Measurements from ENCODE around the gene NDUFB4. TPM values are rescaled to one million over a fixed set of nuclear protein-coding genes. Genes with fewer than 3 reads are reported as not detected.

The NDUFB4 gene
- total and polyA plus RNA-seq, 2 donors (not counting 1 experiment from before 2014, with no cell fraction given): 68.4 to 139 TPM

GRCh38 chr3:120560304-120561250 lies 35.6 kb upstream of the NDUFB4 start:
- TF ChIP-seq, protein P1, sequence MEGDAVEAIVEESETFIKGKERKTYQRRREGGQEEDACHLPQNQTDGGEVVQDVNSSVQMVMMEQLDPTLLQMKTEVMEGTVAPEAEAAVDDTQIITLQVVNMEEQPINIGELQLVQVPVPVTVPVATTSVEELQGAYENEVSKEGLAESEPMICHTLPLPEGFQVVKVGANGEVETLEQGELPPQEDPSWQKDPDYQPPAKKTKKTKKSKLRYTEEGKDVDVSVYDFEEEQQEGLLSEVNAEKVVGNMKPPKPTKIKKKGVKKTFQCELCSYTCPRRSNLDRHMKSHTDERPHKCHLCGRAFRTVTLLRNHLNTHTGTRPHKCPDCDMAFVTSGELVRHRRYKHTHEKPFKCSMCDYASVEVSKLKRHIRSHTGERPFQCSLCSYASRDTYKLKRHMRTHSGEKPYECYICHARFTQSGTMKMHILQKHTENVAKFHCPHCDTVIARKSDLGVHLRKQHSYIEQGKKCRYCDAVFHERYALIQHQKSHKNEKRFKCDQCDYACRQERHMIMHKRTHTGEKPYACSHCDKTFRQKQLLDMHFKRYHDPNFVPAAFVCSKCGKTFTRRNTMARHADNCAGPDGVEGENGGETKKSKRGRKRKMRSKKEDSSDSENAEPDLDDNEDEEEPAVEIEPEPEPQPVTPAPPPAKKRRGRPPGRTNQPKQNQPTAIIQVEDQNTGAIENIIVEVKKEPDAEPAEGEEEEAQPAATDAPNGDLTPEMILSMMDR (IDR thresholded peaks at IDR 0.05): no peak
- no peak for TF ChIP-seq EZH2 (IDR thresholded peaks at IDR 0.05; ENCODE audit: borderline replicate concordance, insufficient read depth, low read depth, low read length, poor library complexity, severe bottlenecking)
- Histone ChIP-seq H4K20me1 (ENCODE audit: control insufficient read depth, insufficient read depth, low read length, poor library complexity, severe bottlenecking) (no peaks in the 10 kb centered on the region), H3K9me3 (ENCODE audit: control extremely low read depth in 1 of 3, control insufficient read depth in 2 of 3, insufficient read depth in 1 of 3, low read length in 2 of 3) (no peaks in the 10 kb centered on the region), H3K4me1 (ENCODE audit: control insufficient read depth in 2 of 2, insufficient read depth in 2 of 2, low read length in 2 of 2) (peaks cover 12 to 15% of the 10 kb centered on the region in 2 donors), H3K9ac (ENCODE audit: low read length) (no peak overlapping the region), H2AFZ (ENCODE audit: insufficient read depth, low read depth, low read length, poor library complexity, severe bottlenecking) (peak overlapping the region; percentile 30), H3K27me3 (replicated peaks in 1 of 4; ENCODE audit: control extremely low read depth in 1 of 4, control insufficient read depth in 3 of 4, insufficient read depth in 4 of 4, low read length in 3 of 4) (peaks cover 0 to 14% (median 9%) of the 10 kb centered on the region in 4 experiments), H3K27ac (ENCODE audit: low read length in 2 of 2) (no peak overlapping the region), H3K79me2 (ENCODE audit: control insufficient read depth, insufficient read depth, low read length) (no peaks in the 10 kb centered on the region), H3K4me3 (ENCODE audit: control extremely low read depth in 1 of 5, extremely low read depth in 1 of 5, insufficient read depth in 1 of 5, low read depth in 2 of 5, low read length in 4 of 5) (no peak overlapping the region), H3K36me3 (replicated peaks in 1 of 2; ENCODE audit: control extremely low read depth in 1 of 2, control insufficient read depth in 1 of 2, extremely low read depth in 1 of 2, insufficient read depth in 2 of 2, low read length in 1 of 2) (no peaks in the 10 kb centered on the region), H3K4me2 (replicated peaks; ENCODE audit: low read depth, low read length, poor library complexity, severe bottlenecking) (no peak overlapping the region)
- CTCF ChIA-PET: interaction anchor here (0.6 to 11.7 kb wide), 22 partner anchors 9 to 1014 kb away, joined by 3 to 126 read pairs (median 4); partner anchors contain the start of gene NDUFB4
- intact Hi-C loops (cut with micrococcal nuclease): loop anchor here (1.0 kb wide), 2 partner anchors 143 to 235 kb away; no protein-coding TSS in a partner anchor
- H3K27me3 Mint-ChIP-seq: peaks cover 26% of the 10 kb centered on the region
- over 99% methylated on average over 6 of the region's 12 CpGs for WGBS (ENCODE audit: insufficient coverage)
- H3K4me3 Mint-ChIP-seq: peak overlapping the region; percentile 21
- H3K9me3 Mint-ChIP-seq (ENCODE audit: insufficient read depth): no peaks in the 10 kb centered on the region
- POLR2A ChIA-PET: no interaction called here
- ATAC-seq (ENCODE audit: low read depth) (no peak), DNase-seq (no peak)
- H3K27ac Mint-ChIP-seq: no peak overlapping the region
- peaks cover 19% of the 10 kb centered on the region for H3K4me1 Mint-ChIP-seq
